ENCODE results near the gene GPRIN3. TPM values are rescaled to one million over a fixed set of nuclear protein-coding genes. Genes with fewer than 3 reads are reported as not detected.

Gene GPRIN3
- total RNA-seq, 1 experiment from 2014 or later: not detected

- no peak for TF ChIP-seq CTCF (IDR thresholded peaks at IDR 0.05; ENCODE audit: unreplicated experiment)
- no peaks in the 10 kb centered on the region for H3K4me1 Mint-ChIP-seq (ENCODE audit: insufficient read depth, unreplicated experiment)
- CTCF ChIA-PET: no interaction called here
- no TSS peak for BruUV-seq (replicated peaks)
- no peaks in the 10 kb centered on the region for H3K36me3 Mint-ChIP-seq (ENCODE audit: insufficient read depth, unreplicated experiment)
- intact Hi-C loops (cut with micrococcal nuclease): no loop called here
- no peaks in the 10 kb centered on the region for H3K27me3 Mint-ChIP-seq (ENCODE audit: insufficient read depth, unreplicated experiment)
- POLR2A ChIA-PET: no interaction called here
- DNase-seq (ENCODE audit: unreplicated experiment): no peak
- H3K4me3 Mint-ChIP-seq (ENCODE audit: unreplicated experiment): no peak overlapping the region
- no peaks in the 10 kb centered on the region for H3K9me3 Mint-ChIP-seq (ENCODE audit: unreplicated experiment)
- no peak overlapping the region for H3K27ac Mint-ChIP-seq (ENCODE audit: low read depth, unreplicated experiment)
Observed at GRCh38 chr4:89289312-89289711, 18.3 kb downstream of the GPRIN3 start.

GRCh38 chr4:89288430-89288829, 19.2 kb downstream of the GPRIN3 start:
- Mint-ChIP-seq H3K27me3 (ENCODE audit: insufficient read depth, unreplicated experiment) (no peaks in the 10 kb centered on the region), H3K27ac (ENCODE audit: low read depth, unreplicated experiment) (no peak overlapping the region), H3K4me3 (ENCODE audit: unreplicated experiment) (no peak overlapping the region), H3K36me3 (ENCODE audit: insufficient read depth, unreplicated experiment) (no peaks in the 10 kb centered on the region), H3K9me3 (ENCODE audit: unreplicated experiment) (no peaks in the 10 kb centered on the region), H3K4me1 (ENCODE audit: insufficient read depth, unreplicated experiment) (peaks cover 6% of the 10 kb centered on the region)
- ChIA-PET CTCF (no interaction called here), POLR2A (no interaction called here)
- no peak for TF ChIP-seq CTCF (IDR thresholded peaks at IDR 0.05; ENCODE audit: unreplicated experiment)
- intact Hi-C loops (cut with micrococcal nuclease): no loop called here
- no peak for DNase-seq (ENCODE audit: unreplicated experiment)
- BruUV-seq (replicated peaks): no TSS peak

GRCh38 chr4:89287945-89288344, 19.7 kb downstream of the GPRIN3 start:
- DNase-seq (ENCODE audit: unreplicated experiment): no peak
- no peaks in the 10 kb centered on the region for H3K27me3 Mint-ChIP-seq (ENCODE audit: insufficient read depth, unreplicated experiment)
- H3K9me3 Mint-ChIP-seq (ENCODE audit: unreplicated experiment): no peaks in the 10 kb centered on the region
- CTCF ChIA-PET: interaction anchor here (0.8 to 0.9 kb wide), 2 partner anchors 143 to 147 kb away, joined by 3 read pairs; no protein-coding TSS in a partner anchor
- H3K27ac Mint-ChIP-seq (ENCODE audit: low read depth, unreplicated experiment): no peak overlapping the region
- H3K36me3 Mint-ChIP-seq (ENCODE audit: insufficient read depth, unreplicated experiment): no peaks in the 10 kb centered on the region
- H3K4me1 Mint-ChIP-seq (ENCODE audit: insufficient read depth, unreplicated experiment): peaks cover 11% of the 10 kb centered on the region
- TF ChIP-seq CTCF (IDR thresholded peaks at IDR 0.05; ENCODE audit: unreplicated experiment): no peak
- BruUV-seq (replicated peaks): no TSS peak
- intact Hi-C loops (cut with micrococcal nuclease): no loop called here
- no peak overlapping the region for H3K4me3 Mint-ChIP-seq (ENCODE audit: unreplicated experiment)
- POLR2A ChIA-PET: no interaction called here

GRCh38 chr4:89285745-89286144, 21.9 kb downstream of the GPRIN3 start:
- BruUV-seq (replicated peaks): no TSS peak
- Mint-ChIP-seq H3K36me3 (ENCODE audit: insufficient read depth, unreplicated experiment) (no peaks in the 10 kb centered on the region), H3K9me3 (ENCODE audit: unreplicated experiment) (no peaks in the 10 kb centered on the region), H3K27ac (ENCODE audit: low read depth, unreplicated experiment) (no peak overlapping the region), H3K4me1 (ENCODE audit: insufficient read depth, unreplicated experiment) (peaks cover 12% of the 10 kb centered on the region), H3K27me3 (ENCODE audit: insufficient read depth, unreplicated experiment) (no peaks in the 10 kb centered on the region), H3K4me3 (ENCODE audit: unreplicated experiment) (no peak overlapping the region)
- DNase-seq (ENCODE audit: unreplicated experiment): no peak
- no peak for TF ChIP-seq CTCF (IDR thresholded peaks at IDR 0.05; ENCODE audit: unreplicated experiment)
- intact Hi-C loops (cut with micrococcal nuclease): no loop called here
- POLR2A ChIA-PET: interaction anchor here (0.5 kb wide), 1 partner anchor 37 kb away, joined by 3 read pairs; no protein-coding TSS in a partner anchor
- CTCF ChIA-PET: interaction anchor here (0.6 kb wide), 1 partner anchor 30 kb away, joined by 3 read pairs; no protein-coding TSS in a partner anchor

Measured in MCF 10A (cell line).